HG03025 (cell line): ENCODE measurements around the gene APLP2.
"Not testable (repeated sequence)": the region's sequence is repeated elsewhere in the genome, so short reads cannot be mapped to it uniquely, and the experiment has no call there.

Experiments
- ATAC-seq: cut with Tn5 transposase; IDR thresholded peaks from one replicate; pipeline ENCODE4 v1.9.1; 2021; ENCODE audit warnings: mild to moderate bottlenecking, moderate library complexity; ENCODE audit not compliant: unreplicated experiment, low FRiP score

Gene APLP2

DNA sequence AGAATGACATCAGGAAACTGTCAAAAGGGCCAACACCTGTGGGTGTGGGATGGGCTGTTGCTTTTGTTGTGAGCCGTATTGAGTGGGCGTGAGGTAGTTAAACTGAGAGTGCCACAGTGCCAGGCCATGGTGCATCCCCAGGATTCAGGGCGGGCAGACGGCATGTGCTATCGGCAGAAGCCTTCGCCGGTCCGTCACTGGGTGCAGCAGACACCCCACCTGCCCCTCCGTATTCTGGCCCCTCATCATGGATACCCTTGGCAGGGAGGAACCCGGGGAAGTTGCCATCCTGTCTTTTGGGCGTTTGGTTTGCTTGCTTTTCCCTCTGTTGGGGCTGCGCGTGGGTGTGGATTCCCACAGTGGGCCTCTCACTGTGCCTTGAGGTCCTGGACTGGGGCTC lies 117.4 kb downstream of the APLP2 start:
- no peak for ATAC-seq

DNA sequence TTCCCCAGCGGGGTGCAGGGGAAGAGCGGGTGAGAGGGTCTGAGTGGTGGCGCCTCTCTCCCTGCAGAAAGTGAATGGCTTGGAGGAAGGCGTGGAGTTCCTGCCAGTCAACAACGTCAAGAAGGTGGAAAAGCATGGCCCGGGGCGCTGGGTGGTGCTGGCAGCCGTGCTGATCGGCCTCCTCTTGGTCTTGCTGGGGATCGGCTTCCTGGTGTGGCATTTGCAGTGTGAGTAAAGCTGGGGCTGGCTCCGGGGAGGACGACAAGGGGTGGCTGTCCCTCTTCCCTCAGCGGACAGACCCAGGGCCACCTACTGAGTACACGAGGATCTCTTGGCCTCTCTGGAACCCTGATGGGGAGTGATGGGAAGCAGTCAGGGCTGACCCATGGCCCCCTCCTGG lies 118.4 kb downstream of the APLP2 start:
- no peak for ATAC-seq

- no peak for ATAC-seq
Observed at GRCh38 chr11:130188585-130189347, 119.1 kb downstream of the APLP2 start.

GRCh38 chr11:130189492-130190210 lies 120.0 kb downstream of the APLP2 start:
- no peak for ATAC-seq

GRCh38 chr11:130190371-130190881 lies 120.7 kb downstream of the APLP2 start:
- ATAC-seq, result no peak

- ATAC-seq, result no peak
Observed at GRCh38 chr11:130191896-130192295, 122.2 kb downstream of the APLP2 start.

GRCh38 chr11:130192845-130193267 lies 123.2 kb downstream of the APLP2 start:
- no peak for ATAC-seq

DNA sequence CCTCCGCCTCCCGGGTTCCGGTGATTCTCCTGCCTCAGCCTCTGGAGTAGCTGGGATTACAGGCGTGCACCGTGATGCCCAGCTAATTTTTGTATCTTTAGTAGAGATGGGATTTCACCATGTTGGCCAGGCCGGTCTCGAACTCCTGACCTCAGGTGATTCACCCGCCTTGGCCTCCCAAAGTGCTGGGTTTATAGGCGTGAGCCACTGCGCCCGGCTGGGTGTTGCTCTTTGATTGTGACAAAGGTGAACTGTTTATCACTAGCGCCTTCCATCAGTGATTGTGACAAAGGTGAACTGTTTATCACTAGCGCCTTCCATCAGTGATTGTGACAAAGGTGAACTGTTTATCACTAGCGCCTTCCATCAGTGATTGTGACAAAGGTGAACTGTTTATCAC lies 123.9 kb downstream of the APLP2 start:
- not testable (repeated sequence) for ATAC-seq
